Keratinocyte (primary cell): ENCODE data around the gene TMEM61.

Experiments used
- EZH2 ChIP-seq: IDR thresholded peaks from one replicate; pipeline ENCODE4 v1.6.1; 2012; ENCODE audit warnings: inconsistent platforms, mild to moderate bottlenecking, low read length, moderate library complexity
- TF ChIP-seq, protein P1 (sequence below), 3 experiments: IDR thresholded peaks in 1 of 3; conservative IDR thresholded peaks in 1 of 3; optimal IDR thresholded peaks in 1 of 3; 2 replicates in 2 of 3; 3 replicates in 1 of 3; pipeline versions ENCODE3 to v1.5.1; 2011; ENCODE audit warnings: low read length in 3 of 3, mild to moderate bottlenecking in 3 of 3, moderate library complexity in 2 of 3, control low read depth in 1 of 3, inconsistent platforms in 1 of 3; ENCODE audit not compliant: insufficient read depth in 2 of 3; ENCODE audit errors: extremely low read depth in 1 of 3

- TF ChIP-seq, protein P1, sequence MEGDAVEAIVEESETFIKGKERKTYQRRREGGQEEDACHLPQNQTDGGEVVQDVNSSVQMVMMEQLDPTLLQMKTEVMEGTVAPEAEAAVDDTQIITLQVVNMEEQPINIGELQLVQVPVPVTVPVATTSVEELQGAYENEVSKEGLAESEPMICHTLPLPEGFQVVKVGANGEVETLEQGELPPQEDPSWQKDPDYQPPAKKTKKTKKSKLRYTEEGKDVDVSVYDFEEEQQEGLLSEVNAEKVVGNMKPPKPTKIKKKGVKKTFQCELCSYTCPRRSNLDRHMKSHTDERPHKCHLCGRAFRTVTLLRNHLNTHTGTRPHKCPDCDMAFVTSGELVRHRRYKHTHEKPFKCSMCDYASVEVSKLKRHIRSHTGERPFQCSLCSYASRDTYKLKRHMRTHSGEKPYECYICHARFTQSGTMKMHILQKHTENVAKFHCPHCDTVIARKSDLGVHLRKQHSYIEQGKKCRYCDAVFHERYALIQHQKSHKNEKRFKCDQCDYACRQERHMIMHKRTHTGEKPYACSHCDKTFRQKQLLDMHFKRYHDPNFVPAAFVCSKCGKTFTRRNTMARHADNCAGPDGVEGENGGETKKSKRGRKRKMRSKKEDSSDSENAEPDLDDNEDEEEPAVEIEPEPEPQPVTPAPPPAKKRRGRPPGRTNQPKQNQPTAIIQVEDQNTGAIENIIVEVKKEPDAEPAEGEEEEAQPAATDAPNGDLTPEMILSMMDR (optimal IDR thresholded peaks at IDR 0.05 in 1 of 3, IDR thresholded peaks at IDR 0.05 in 1 of 3, conservative IDR thresholded peaks at IDR 0.05 in 1 of 3; ENCODE audit: extremely low read depth in 1 of 3, insufficient read depth in 2 of 3, low read length in 3 of 3): no peak
- no peak for TF ChIP-seq EZH2
Measured at GRCh38 chr1:54980528-54981241, at the start of gene TMEM61.
